Measurements from ENCODE around the gene PSMB7.

DNA sequence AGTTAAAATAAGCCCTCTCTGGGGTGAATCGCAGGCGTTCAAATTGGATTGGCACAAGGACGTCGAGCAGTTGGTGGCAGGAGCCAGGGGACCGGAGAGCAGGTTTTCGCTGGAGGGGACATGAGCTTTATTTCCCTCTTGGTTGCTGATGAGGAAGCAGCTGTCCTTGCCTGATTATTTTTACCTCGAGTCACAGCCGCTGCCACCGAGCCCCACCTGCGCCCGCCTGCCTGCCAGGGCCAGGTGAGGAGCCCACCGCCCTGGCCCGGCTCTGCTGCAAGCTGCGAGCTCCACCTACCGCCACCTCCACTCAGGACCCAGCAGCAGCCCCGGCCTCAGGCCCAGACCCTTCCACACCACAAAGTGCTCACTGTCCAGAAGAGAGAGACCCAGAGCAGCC is 26.0 kb upstream of the PSMB7 start:
- TF ChIP-seq, protein P1, sequence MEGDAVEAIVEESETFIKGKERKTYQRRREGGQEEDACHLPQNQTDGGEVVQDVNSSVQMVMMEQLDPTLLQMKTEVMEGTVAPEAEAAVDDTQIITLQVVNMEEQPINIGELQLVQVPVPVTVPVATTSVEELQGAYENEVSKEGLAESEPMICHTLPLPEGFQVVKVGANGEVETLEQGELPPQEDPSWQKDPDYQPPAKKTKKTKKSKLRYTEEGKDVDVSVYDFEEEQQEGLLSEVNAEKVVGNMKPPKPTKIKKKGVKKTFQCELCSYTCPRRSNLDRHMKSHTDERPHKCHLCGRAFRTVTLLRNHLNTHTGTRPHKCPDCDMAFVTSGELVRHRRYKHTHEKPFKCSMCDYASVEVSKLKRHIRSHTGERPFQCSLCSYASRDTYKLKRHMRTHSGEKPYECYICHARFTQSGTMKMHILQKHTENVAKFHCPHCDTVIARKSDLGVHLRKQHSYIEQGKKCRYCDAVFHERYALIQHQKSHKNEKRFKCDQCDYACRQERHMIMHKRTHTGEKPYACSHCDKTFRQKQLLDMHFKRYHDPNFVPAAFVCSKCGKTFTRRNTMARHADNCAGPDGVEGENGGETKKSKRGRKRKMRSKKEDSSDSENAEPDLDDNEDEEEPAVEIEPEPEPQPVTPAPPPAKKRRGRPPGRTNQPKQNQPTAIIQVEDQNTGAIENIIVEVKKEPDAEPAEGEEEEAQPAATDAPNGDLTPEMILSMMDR (conservative IDR thresholded peaks at IDR 0.05; ENCODE audit: low read depth, low read length) = no peak
- TF ChIP-seq POLR2A (IDR thresholded peaks at IDR 0.05; ENCODE audit: low read depth, low read length) = no peak
- no peak for TF ChIP-seq RCOR1 (IDR thresholded peaks at IDR 0.05; ENCODE audit: insufficient replicate concordance, low read length)
- TF ChIP-seq SMC3 (IDR thresholded peaks at IDR 0.05; ENCODE audit: low read depth, low read length) = no peak
- no peak for TF ChIP-seq CEBPB (IDR thresholded peaks at IDR 0.05; ENCODE audit: low read depth, low read length)
